Measurements from ENCODE around the gene CFL2.
"Not testable (repeated sequence)": the region's sequence is repeated elsewhere in the genome, so short reads cannot be mapped to it uniquely, and the experiment has no call there.

CFL2 gene

DNA sequence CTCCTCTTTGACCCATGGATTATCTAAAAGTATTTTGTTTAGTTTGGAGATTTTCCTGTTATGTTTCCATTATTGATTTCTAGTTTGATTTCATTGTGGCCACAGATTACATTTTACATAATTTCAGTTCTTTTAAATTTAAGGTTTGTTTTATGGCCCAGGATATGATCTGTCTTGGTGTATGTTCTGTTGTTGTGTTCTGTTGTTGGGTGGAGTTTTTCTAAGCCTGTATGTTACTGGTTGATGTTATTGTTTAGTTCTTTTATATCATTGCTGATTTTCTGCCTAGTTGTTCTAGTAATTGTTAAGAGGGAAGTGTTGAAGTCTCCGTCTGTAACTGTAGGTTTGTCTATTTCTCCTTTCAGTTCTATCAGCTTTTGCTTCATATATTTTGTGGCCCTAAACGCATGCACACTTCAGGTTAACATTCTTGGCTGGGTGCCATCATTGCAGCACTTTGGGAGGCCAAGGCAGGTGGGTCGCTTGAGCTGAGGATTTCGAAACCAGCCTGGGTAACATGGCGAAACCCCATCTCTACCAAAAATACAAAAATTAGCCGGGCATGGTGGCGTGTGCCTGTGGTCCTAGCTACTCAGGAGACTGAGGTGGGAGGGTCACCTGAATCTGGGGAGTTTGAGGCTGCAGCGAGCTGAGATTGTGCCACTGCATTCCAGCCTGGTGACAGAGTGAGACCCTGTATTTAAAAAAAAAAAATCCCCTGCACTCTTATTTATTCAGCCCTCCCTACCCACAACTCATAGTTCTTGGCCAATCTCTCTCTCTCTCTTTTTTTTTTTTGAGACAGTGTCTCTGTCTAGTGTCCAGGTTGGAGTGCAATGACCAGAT is 28.1 kb upstream of the CFL2 start:
- TF ChIP-seq, protein P1, sequence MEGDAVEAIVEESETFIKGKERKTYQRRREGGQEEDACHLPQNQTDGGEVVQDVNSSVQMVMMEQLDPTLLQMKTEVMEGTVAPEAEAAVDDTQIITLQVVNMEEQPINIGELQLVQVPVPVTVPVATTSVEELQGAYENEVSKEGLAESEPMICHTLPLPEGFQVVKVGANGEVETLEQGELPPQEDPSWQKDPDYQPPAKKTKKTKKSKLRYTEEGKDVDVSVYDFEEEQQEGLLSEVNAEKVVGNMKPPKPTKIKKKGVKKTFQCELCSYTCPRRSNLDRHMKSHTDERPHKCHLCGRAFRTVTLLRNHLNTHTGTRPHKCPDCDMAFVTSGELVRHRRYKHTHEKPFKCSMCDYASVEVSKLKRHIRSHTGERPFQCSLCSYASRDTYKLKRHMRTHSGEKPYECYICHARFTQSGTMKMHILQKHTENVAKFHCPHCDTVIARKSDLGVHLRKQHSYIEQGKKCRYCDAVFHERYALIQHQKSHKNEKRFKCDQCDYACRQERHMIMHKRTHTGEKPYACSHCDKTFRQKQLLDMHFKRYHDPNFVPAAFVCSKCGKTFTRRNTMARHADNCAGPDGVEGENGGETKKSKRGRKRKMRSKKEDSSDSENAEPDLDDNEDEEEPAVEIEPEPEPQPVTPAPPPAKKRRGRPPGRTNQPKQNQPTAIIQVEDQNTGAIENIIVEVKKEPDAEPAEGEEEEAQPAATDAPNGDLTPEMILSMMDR (IDR thresholded peaks at IDR 0.05; ENCODE audit: control extremely low read depth, extremely low read depth, low read depth, missing control alignments), result no peak
- POLR2A ChIA-PET, result no interaction called here
- CTCF ChIA-PET, result interaction anchor here (1.0 to 2.3 kb wide), 4 partner anchors 9 to 30 kb away, joined by 3 to 8 read pairs (median 6); no protein-coding TSS in a partner anchor
- DNase-seq (ENCODE audit: extremely low spot score), result no peak

DNA sequence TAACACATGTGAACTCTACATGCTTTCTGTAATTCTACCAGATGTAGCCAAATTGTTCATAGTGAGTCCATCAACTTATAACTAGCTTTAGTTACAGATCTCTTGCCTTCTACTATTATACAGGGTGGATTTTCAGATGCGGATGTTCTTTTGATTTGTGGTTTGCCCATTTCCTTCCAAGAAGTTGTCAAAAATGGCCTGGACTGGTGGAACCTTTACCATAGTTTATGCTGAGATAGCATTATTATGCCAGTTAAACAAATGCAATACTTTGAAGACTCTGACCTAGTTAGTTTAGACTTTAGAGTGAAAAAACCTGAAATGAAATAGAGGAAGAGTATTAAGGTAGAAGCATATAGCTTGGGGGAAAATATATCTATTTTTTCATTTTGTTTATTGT is 27.4 kb upstream of the CFL2 start:
- TF ChIP-seq, protein P1 (IDR thresholded peaks at IDR 0.05; ENCODE audit: control extremely low read depth, extremely low read depth, low read depth, missing control alignments), result no peak
- ChIA-PET CTCF (interaction anchor here (0.9 to 2.3 kb wide), 5 partner anchors 9 to 29 kb away, joined by 3 to 8 read pairs (median 5); no protein-coding TSS in a partner anchor), POLR2A (no interaction called here)
- no peak for DNase-seq (ENCODE audit: extremely low spot score)

DNA sequence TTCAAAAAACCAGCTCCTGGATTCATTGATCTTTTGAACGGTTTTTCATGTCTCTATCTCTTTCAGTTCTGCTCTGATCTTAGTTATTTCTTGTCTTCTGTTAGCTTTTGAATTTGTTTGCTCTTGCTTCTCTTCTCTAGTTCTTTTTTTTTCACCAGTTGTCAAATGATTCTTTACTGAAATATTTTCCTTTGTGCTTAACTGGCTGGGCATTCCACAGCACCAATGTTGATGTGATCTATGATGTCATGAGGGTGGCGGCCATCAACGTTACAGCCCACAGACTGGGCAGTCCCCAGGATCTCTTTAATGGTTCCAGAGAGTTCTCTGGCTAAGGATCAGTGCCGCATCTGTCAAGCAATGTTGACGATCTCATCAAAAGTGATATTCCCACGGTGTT is 25.7 kb upstream of the CFL2 start:
- POLR2A ChIA-PET; DNase-seq (ENCODE audit: extremely low spot score); CTCF ChIA-PET: not testable (repeated sequence)

DNA sequence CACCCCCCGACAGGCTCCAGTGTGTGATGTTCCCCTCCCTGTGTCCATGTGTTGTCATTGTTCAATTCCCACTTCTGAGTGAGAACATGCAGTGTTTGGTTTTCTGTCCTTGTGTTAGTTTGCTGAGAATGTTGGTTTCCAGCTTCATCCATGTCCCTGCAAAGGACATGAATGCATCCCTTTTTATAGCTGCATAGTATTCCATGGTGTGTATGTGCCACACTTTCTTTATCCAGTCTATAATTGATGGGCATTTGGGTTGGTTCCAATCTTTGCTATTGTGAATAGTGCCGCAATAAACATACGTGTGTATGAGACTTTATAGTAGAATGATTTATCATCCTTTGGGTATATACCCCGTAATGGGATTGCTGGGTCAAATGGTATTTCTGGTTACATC is 22.7 kb upstream of the CFL2 start:
- CTCF ChIA-PET; DNase-seq (ENCODE audit: extremely low spot score); POLR2A ChIA-PET: not testable (repeated sequence)

DNA sequence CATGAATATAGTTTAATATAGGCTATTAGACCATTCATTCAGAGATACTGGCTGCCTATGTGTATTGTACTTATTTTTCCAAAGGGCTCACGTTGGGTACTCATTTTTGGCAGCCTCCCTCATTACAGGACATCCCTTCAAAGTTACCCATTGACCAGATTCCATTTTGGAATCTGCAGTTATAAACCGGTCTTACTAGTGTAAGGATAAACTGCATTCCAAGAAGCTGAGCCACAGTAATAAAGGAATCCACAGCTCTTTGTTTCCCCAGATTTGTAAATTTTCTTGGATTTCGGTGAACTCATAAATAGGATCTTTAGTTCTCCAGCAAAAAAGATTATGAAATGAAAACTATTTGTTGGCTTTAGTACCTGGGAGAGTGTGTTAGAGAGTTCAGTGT is 18.9 kb upstream of the CFL2 start:
- TF ChIP-seq, protein P1 (IDR thresholded peaks at IDR 0.05; ENCODE audit: control extremely low read depth, extremely low read depth, low read depth, missing control alignments), result no peak
- POLR2A ChIA-PET, result interaction anchor here (0.7 kb wide), 1 partner anchor 91 kb away, joined by 4 read pairs; no protein-coding TSS in a partner anchor
- CTCF ChIA-PET, result interaction anchor here (1.0 to 2.7 kb wide), 6 partner anchors 9 to 64 kb away, joined by 3 to 28 read pairs (median 6); no protein-coding TSS in a partner anchor
- DNase-seq (ENCODE audit: extremely low spot score), result no peak

DNA sequence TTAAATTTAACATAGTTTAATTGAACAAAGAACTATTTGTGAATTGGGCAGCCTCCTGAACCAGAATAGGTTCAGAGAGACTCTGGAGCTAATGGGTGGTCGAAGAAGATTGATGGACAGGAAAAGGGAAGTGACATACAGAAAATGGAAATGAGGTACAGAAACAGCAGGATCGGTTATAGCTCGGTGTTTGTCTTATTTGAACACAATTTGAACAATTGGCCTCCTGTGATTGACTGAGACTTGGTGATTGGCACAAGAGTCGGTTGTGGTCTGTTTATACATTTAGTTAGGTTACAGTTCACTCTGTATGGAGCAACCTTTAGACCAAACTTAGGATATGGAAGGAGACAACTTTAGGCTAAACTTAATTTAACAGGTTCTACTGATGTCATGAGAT is 18.4 kb upstream of the CFL2 start:
- POLR2A ChIA-PET, result interaction anchor here (0.7 kb wide), 1 partner anchor 91 kb away, joined by 4 read pairs; no protein-coding TSS in a partner anchor
- CTCF ChIA-PET, result interaction anchor here (1.1 to 2.7 kb wide), 5 partner anchors 9 to 61 kb away, joined by 3 to 28 read pairs (median 8); no protein-coding TSS in a partner anchor
- TF ChIP-seq, protein P1 (IDR thresholded peaks at IDR 0.05; ENCODE audit: control extremely low read depth, extremely low read depth, low read depth, missing control alignments), result no peak
- no peak for DNase-seq (ENCODE audit: extremely low spot score)

DNA sequence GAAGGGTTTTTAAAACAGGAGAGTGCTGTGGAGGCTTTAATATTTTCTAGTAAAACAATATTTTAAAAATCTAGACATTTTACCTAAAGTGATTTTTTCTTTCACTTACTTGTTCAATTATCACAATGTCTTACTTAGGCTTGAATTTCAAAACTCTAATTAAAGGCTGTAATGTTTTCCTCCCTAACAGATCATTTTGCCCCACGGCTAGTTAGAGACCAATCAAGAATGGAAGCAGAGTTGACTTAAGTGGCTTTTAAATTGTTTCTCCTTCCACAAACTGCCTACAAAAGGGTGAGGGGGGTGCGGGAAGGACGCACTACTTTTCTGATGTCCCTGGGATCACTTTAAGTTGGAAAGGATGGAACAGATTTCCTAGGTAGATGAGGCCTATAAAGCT is 9.5 kb upstream of the CFL2 start:
- CTCF ChIA-PET, result interaction anchor here (1.2 to 5.5 kb wide), 16 partner anchors 9 to 257 kb away, joined by 3 to 143 read pairs (median 6); no protein-coding TSS in a partner anchor

More for the DNA sequence above, 9.5 kb upstream of the CFL2 start:
- TF ChIP-seq, protein P1 (IDR thresholded peaks at IDR 0.05; ENCODE audit: control extremely low read depth, extremely low read depth, low read depth, missing control alignments), result no peak
- DNase-seq (ENCODE audit: extremely low spot score), result no peak
- POLR2A ChIA-PET, result no interaction called here
